CD14-positive monocyte (primary cell): ENCODE measurements around the gene RNGTT. TPM values are rescaled to one million over a fixed set of nuclear protein-coding genes. Genes with fewer than 3 reads are reported as not detected.

ENCODE experiments used
- DNase-seq, 3 donors: peaks; one replicate each; pipeline ENCODE4 v3.0.0-alpha.2; 2011 to 2022
- H2AFZ ChIP-seq: 2 replicates; pipeline ENCODE4 v1.6.0; 2012; ENCODE audit warnings: mild to moderate bottlenecking, low read depth, low read length, inconsistent platforms; ENCODE audit not compliant: insufficient read depth, poor library complexity, severe bottlenecking
- H3K27ac ChIP-seq, 2 donors: 1 replicate in 1 of 2; 2 replicates in 1 of 2; pipeline ENCODE4 v1.5.1; 2012 to 2013; ENCODE audit warnings: low read length in 2 of 2, control low read depth in 1 of 2, inconsistent platforms in 1 of 2, low read depth in 1 of 2, mild to moderate bottlenecking in 1 of 2
- H3K27me3 ChIP-seq, 2 donors: one replicate each; pipeline versions ENCODE4 v1.6.0 to v1.6.1; 2011 to 2013; ENCODE audit warnings: low read length in 2 of 2; ENCODE audit not compliant: control insufficient read depth in 2 of 2, insufficient read depth in 2 of 2
- H3K36me3 ChIP-seq, 2 donors: replicated peaks in 1 of 2; 1 replicate in 1 of 2; 2 replicates in 1 of 2; pipeline versions ENCODE4 v1.5.1 to v1.6.1; 2012 to 2013; ENCODE audit warnings: low read length in 2 of 2, control low read depth in 1 of 2, inconsistent platforms in 1 of 2, mild to moderate bottlenecking in 1 of 2; ENCODE audit not compliant: insufficient read depth in 2 of 2, control insufficient read depth in 1 of 2
- H3K4me1 ChIP-seq, 2 donors: 1 replicate in 1 of 2; 2 replicates in 1 of 2; pipeline versions ENCODE4 v1.5.1 to v1.6.1; 2012 to 2013; ENCODE audit warnings: low read length in 2 of 2, control low read depth in 1 of 2, inconsistent platforms in 1 of 2, mild to moderate bottlenecking in 1 of 2, moderate library complexity in 1 of 2; ENCODE audit not compliant: insufficient read depth in 2 of 2, control insufficient read depth in 1 of 2
- H3K4me2 ChIP-seq: replicated peaks from 2 replicates; pipeline ENCODE3; 2012; ENCODE audit warnings: low read length, moderate library complexity, mild to moderate bottlenecking; ENCODE audit not compliant: poor library complexity, severe bottlenecking; ENCODE audit errors: extremely low read depth
- H3K4me3 ChIP-seq, 3 experiments: fragments of 200-600 bp in 1 of 3; sonication (generic) in 1 of 3; replicated peaks in 1 of 3; 1 replicate in 2 of 3; 2 replicates in 1 of 3; pipeline ENCODE4 v1.5.1; 2011 to 2013; ENCODE audit warnings: low read length in 3 of 3, mild to moderate bottlenecking in 3 of 3, control low read depth in 2 of 3, low read depth in 2 of 3, inconsistent platforms in 1 of 3, moderate library complexity in 1 of 3
- H3K79me2 ChIP-seq: 2 replicates; pipeline ENCODE4 v1.6.0; 2012; ENCODE audit warnings: mild to moderate bottlenecking, control low read depth, inconsistent platforms, low read length, moderate library complexity; ENCODE audit not compliant: insufficient read depth
- H3K9ac ChIP-seq: 2 replicates; pipeline ENCODE4 v1.6.0; 2017; ENCODE audit warnings: low read length, mild to moderate bottlenecking; ENCODE audit not compliant: insufficient read depth, poor library complexity, severe bottlenecking
- H3K9me3 ChIP-seq, 2 donors: replicated peaks in 1 of 2; 1 replicate in 1 of 2; 2 replicates in 1 of 2; pipeline versions ENCODE4 v1.5.1 to v1.6.1; 2012 to 2013; ENCODE audit warnings: low read length in 2 of 2, control low read depth in 1 of 2; ENCODE audit not compliant: control insufficient read depth in 1 of 2, insufficient read depth in 1 of 2
- H4K20me1 ChIP-seq: 2 replicates; pipeline ENCODE4 v1.6.0; 2012; ENCODE audit warnings: mild to moderate bottlenecking, low read length, control low read depth, moderate library complexity; ENCODE audit not compliant: insufficient read depth
- H3K27ac Mint-ChIP-seq, 7 donors: one replicate each; pipeline ENCODE4 v1.8.0; 2020; ENCODE audit warnings: mild to moderate bottlenecking in 7 of 7, mixed read lengths in 7 of 7, moderate library complexity in 6 of 7, inconsistent platforms in 2 of 7
- H3K27me3 Mint-ChIP-seq, 3 donors: one replicate each; pipeline ENCODE4 v1.8.0; 2021 to 2022; ENCODE audit warnings: low read depth in 3 of 3, mild to moderate bottlenecking in 3 of 3, mixed read lengths in 3 of 3, moderate library complexity in 3 of 3, inconsistent platforms in 1 of 3
- H3K36me3 Mint-ChIP-seq, 2 donors: one replicate each; pipeline ENCODE4 v1.8.0; 2020; ENCODE audit warnings: mixed read lengths in 2 of 2, inconsistent platforms in 1 of 2, mild to moderate bottlenecking in 1 of 2
- H3K4me1 Mint-ChIP-seq: one replicate; pipeline ENCODE4 v1.8.0; 2020; ENCODE audit warnings: mild to moderate bottlenecking, mixed read lengths
- H3K4me3 Mint-ChIP-seq, 2 donors: one replicate each; pipeline ENCODE4 v1.8.0; 2020; ENCODE audit warnings: mild to moderate bottlenecking in 2 of 2, mixed read lengths in 2 of 2, moderate library complexity in 1 of 2
- H3K9me3 Mint-ChIP-seq, 7 donors: one replicate each; pipeline ENCODE4 v1.8.0; 2020 to 2022; ENCODE audit warnings: mixed read lengths in 7 of 7, mild to moderate bottlenecking in 6 of 7, moderate library complexity in 6 of 7, inconsistent platforms in 2 of 7
- CTCF ChIP-seq: fragments of 200-600 bp; IDR thresholded peaks from one replicate; pipeline ENCODE4 v1.8.0; 2022; ENCODE audit warnings: antibody characterized with exemption, mild to moderate bottlenecking
- WGBS: methylation state at CpG from one replicate; pipeline ENCODE4 v1.1.5; 2013; ENCODE audit warnings: missing lambda C conversion rate; ENCODE audit not compliant: insufficient coverage; 5-methylcytosine and 5-hydroxymethylcytosine counted together
- intact Hi-C, 2 donors: fragments of 100-400 bp; cut with micrococcal nuclease; formaldehyde crosslinking; loops; one replicate each; pipeline versions ENCODE4 v1.15.0 to v1.15.1; 2023
- polyA plus RNA-seq, 3 donors: library from polyadenylated mRNA; depleted of rRNA in 1 of 3; unstranded in 2 of 3; stranded (reverse) in 1 of 3; fragments of 300-500 nt in 2 of 3; fragments of >200 nt in 1 of 3; fragmentation: Illumina TruSeq in 2 of 3; gene quantifications; 1 replicate in 2 of 3; 2 replicates in 1 of 3; pipeline ENCODE4 v1.2.3, GENCODE V29; 2012 to 2021

The RNGTT gene
- polyA plus RNA-seq, 3 donors = 2.3 to 8.6 (median 5.8) TPM

- H3K79me2 ChIP-seq = no peaks in the 10 kb centered on the region
- no peaks in the 10 kb centered on the region for H3K36me3 ChIP-seq
- H3K4me3 ChIP-seq = no peak overlapping the region
- H3K4me2 ChIP-seq = no peak overlapping the region
- no peaks in the 10 kb centered on the region for H3K4me1 Mint-ChIP-seq
- H3K27ac Mint-ChIP-seq = no peak overlapping the region
- H3K4me1 ChIP-seq = no peaks in the 10 kb centered on the region
- intact Hi-C loops = no loop called here
- H2AFZ ChIP-seq = no peak overlapping the region
- no peak overlapping the region for H3K27ac ChIP-seq
- H3K9ac ChIP-seq = no peak overlapping the region
- H4K20me1 ChIP-seq = no peaks in the 10 kb centered on the region
- no peak for TF ChIP-seq CTCF
- peaks cover 16 to 22% of the 10 kb centered on the region in 2 donors for H3K9me3 ChIP-seq
- peaks cover 1 to 2% (median 2%) of the 10 kb centered on the region in 3 donors for H3K27me3 Mint-ChIP-seq
- DNase-seq = no peak
- H3K27me3 ChIP-seq = no peaks in the 10 kb centered on the region
- WGBS = 86% methylated on average over 3 of the region's 8 CpGs
- H3K36me3 Mint-ChIP-seq = no peaks in the 10 kb centered on the region
- H3K4me3 Mint-ChIP-seq = no peak overlapping the region
- peaks cover 11 to 34% (median 23%) of the 10 kb centered on the region in 7 donors for H3K9me3 Mint-ChIP-seq
Measured at GRCh38 chr6:88566746-88567534, 396.5 kb downstream of the RNGTT start.

- Mint-ChIP-seq H3K9me3 (peaks cover 9 to 25% (median 19%) of the 10 kb centered on the region in 7 donors), H3K4me1 (no peaks in the 10 kb centered on the region), H3K4me3 (no peak overlapping the region), H3K27ac (no peak overlapping the region), H3K36me3 (no peaks in the 10 kb centered on the region), H3K27me3 (peaks cover 1 to 2% (median 2%) of the 10 kb centered on the region in 3 donors)
- no peaks in the 10 kb centered on the region for H3K4me1 ChIP-seq
- intact Hi-C loops = no loop called here
- WGBS = 93% methylated on average over 4 of the region's 6 CpGs
- no peaks in the 10 kb centered on the region for H3K79me2 ChIP-seq
- H3K27ac ChIP-seq = no peak overlapping the region
- no peak for TF ChIP-seq CTCF
- H3K9ac ChIP-seq = no peak overlapping the region
- H4K20me1 ChIP-seq = no peaks in the 10 kb centered on the region
- peaks cover 16 to 20% of the 10 kb centered on the region in 2 donors for H3K9me3 ChIP-seq
- H3K4me3 ChIP-seq = no peak overlapping the region
- H3K4me2 ChIP-seq = no peak overlapping the region
- DNase-seq = no peak
- no peaks in the 10 kb centered on the region for H3K27me3 ChIP-seq
- H2AFZ ChIP-seq = no peak overlapping the region
- no peaks in the 10 kb centered on the region for H3K36me3 ChIP-seq
Measured at GRCh38 chr6:88565836-88566235, 397.6 kb downstream of the RNGTT start.
